BJ (cell line): ENCODE data around the gene DIPK1C. TPM values are rescaled to one million over a fixed set of nuclear protein-coding genes. Genes with fewer than 3 reads are reported as not detected.

Experiments
- CTCF ChIA-PET: fragments of 350-600 bp; formaldehyde crosslinking; extraction: SDS; loops from one replicate; lab custom pipeline; 2021; ENCODE audit warnings: antibody characterized with exemption, inconsistent platforms; lab: Yijun Ruan, JAX
- POLR2A ChIA-PET: fragments of 300-600 bp; sonication (Branson Sonifier 250); formaldehyde crosslinking; extraction: SDS; loops from one replicate; lab custom pipeline; 2021; ENCODE audit warnings: antibody characterized with exemption; lab: Charles Lee
- DNase-seq: peaks from one replicate; pipeline ENCODE4 v3.0.0-alpha.2; 2011; ENCODE audit warnings: low read depth
- H3K27me3 ChIP-seq: 2 replicates; pipeline ENCODE4 v1.6.0; 2011; ENCODE audit warnings: low read length; ENCODE audit not compliant: control insufficient read depth, insufficient read depth
- H3K36me3 ChIP-seq: 2 replicates; pipeline ENCODE4 v1.5.1; 2011; ENCODE audit warnings: low read length; ENCODE audit not compliant: control insufficient read depth, insufficient read depth
- H3K4me3 ChIP-seq: 2 replicates; pipeline ENCODE4 v1.5.1; 2011; ENCODE audit warnings: low read depth, mild to moderate bottlenecking, control low read depth, low read length
- CTCF ChIP-seq: IDR thresholded peaks from 2 replicates; pipeline ENCODE4 v1.5.1; 2011; ENCODE audit warnings: low read depth, mild to moderate bottlenecking, control low read depth, inconsistent platforms, low read length, moderate library complexity; ENCODE audit not compliant: insufficient read depth
- polyA plus RNA-seq: library from polyadenylated mRNA; depleted of rRNA; stranded (reverse); fragments of >200 nt; gene quantifications from 2 replicates; pipeline ENCODE4 v1.2.3, GENCODE V29; 2011

The DIPK1C gene
- polyA plus RNA-seq, 1 experiment, result not detected

- no peak overlapping the region for H3K4me3 ChIP-seq
- no peak for TF ChIP-seq CTCF
- ChIA-PET POLR2A (no interaction called here), CTCF (interaction anchor here (1.5 kb wide), 1 partner anchor 9 kb away, joined by 3 read pairs; no protein-coding TSS in a partner anchor)
- no peaks in the 10 kb centered on the region for H3K27me3 ChIP-seq
- DNase-seq, result no peak
- no peaks in the 10 kb centered on the region for H3K36me3 ChIP-seq
These were observed 13.0 kb downstream of the DIPK1C start for GRCh38 chr18:74444104-74444503.

GRCh38 chr18:74440808-74441427 lies 16.2 kb downstream of the DIPK1C start:
- Histone ChIP-seq H3K4me3 (no peak overlapping the region), H3K27me3 (no peaks in the 10 kb centered on the region; the same call in 1 of the 2 replicates), H3K36me3 (no peaks in the 10 kb centered on the region)
- no peak for DNase-seq
- TF ChIP-seq CTCF, result no peak
- CTCF ChIA-PET, result interaction anchor here (0.7 kb wide), 1 partner anchor 9 kb away, joined by 3 read pairs; no protein-coding TSS in a partner anchor
- POLR2A ChIA-PET, result no interaction called here

GRCh38 chr18:74438091-74438490 lies 19.0 kb downstream of the DIPK1C start:
- no peak for TF ChIP-seq CTCF
- CTCF ChIA-PET, result no interaction called here
- Histone ChIP-seq H3K36me3 (no peaks in the 10 kb centered on the region), H3K27me3 (no peaks in the 10 kb centered on the region; the same call in 1 of the 2 replicates), H3K4me3 (no peak overlapping the region)
- POLR2A ChIA-PET, result no interaction called here
- no peak for DNase-seq

- ChIA-PET POLR2A (no interaction called here), CTCF (interaction anchor here (0.7 kb wide), 1 partner anchor 320 kb away, joined by 3 read pairs; no protein-coding TSS in a partner anchor)
- H3K27me3 ChIP-seq, result no peaks in the 10 kb centered on the region; the same call in 1 of the 2 replicates
- no peak for DNase-seq
- no peak overlapping the region for H3K4me3 ChIP-seq
- H3K36me3 ChIP-seq, result no peaks in the 10 kb centered on the region
- TF ChIP-seq CTCF, result no peak
These were observed 20.8 kb downstream of the DIPK1C start for GRCh38 chr18:74436158-74436769.

GRCh38 chr18:74435740-74436139 lies 21.4 kb downstream of the DIPK1C start:
- ChIA-PET CTCF (interaction anchor here (0.9 kb wide), 1 partner anchor 16 kb away, joined by 3 read pairs; no protein-coding TSS in a partner anchor), POLR2A (no interaction called here)
- H3K4me3 ChIP-seq, result no peak overlapping the region
- no peaks in the 10 kb centered on the region for H3K36me3 ChIP-seq
- no peak for TF ChIP-seq CTCF
- H3K27me3 ChIP-seq, result no peaks in the 10 kb centered on the region; the same call in 1 of the 2 replicates
- DNase-seq, result no peak
